ENCODE data around the gene PIP5KL1. TPM values are rescaled to one million over a fixed set of nuclear protein-coding genes. Genes with fewer than 3 reads are reported as not detected.
A peak's percentile ranks its signal among the peaks of the same experiment; 100 is the strongest.

Gene PIP5KL1
- polyA plus RNA-seq, 1 donor (not counting 4 experiments of a cell fraction or from before 2014, with no cell fraction given) = 4.4 TPM

DNA sequence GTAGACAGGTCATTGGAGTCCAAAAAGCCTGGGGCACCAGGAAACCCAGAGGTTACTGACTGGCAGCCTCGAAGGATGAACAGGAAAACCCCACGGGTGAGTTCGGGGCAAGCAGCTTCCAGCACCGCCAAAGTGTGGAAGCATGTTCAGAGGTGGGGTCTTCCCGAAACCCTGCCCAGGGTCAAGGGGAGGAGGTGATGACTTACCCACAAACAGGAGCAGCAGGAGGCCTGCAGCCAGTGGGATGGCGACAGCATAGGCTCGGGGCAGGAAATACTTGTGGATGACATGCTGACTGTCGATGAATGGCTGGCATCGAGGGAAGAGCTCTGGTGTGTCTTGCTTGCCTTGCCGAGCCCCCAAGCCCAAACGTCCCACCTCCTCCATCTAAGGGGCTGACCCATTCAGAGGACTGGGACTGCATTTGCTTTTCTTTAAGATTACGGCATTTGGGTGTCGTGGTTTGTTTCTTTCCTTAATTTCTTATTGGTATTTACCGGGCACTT lies 5.8 kb upstream of the PIP5KL1 start:
- peak overlapping the region; percentile 73 for H3K4me2 ChIP-seq (ENCODE audit: control insufficient read depth, extremely low read depth, insufficient read depth, low read depth, low read length)
- H2AFZ ChIP-seq (ENCODE audit: control insufficient read depth, low read length) = no peak overlapping the region
- no peak overlapping the region for H3K27ac ChIP-seq (ENCODE audit: control insufficient read depth, insufficient read depth, low read length)
- no peaks in the 10 kb centered on the region for H3K9me3 ChIP-seq (ENCODE audit: control insufficient read depth, low read depth, low read length)
- TF ChIP-seq EZH2 (IDR thresholded peaks at IDR 0.05; ENCODE audit: low read length) = no peak
- TF ChIP-seq, protein P1, sequence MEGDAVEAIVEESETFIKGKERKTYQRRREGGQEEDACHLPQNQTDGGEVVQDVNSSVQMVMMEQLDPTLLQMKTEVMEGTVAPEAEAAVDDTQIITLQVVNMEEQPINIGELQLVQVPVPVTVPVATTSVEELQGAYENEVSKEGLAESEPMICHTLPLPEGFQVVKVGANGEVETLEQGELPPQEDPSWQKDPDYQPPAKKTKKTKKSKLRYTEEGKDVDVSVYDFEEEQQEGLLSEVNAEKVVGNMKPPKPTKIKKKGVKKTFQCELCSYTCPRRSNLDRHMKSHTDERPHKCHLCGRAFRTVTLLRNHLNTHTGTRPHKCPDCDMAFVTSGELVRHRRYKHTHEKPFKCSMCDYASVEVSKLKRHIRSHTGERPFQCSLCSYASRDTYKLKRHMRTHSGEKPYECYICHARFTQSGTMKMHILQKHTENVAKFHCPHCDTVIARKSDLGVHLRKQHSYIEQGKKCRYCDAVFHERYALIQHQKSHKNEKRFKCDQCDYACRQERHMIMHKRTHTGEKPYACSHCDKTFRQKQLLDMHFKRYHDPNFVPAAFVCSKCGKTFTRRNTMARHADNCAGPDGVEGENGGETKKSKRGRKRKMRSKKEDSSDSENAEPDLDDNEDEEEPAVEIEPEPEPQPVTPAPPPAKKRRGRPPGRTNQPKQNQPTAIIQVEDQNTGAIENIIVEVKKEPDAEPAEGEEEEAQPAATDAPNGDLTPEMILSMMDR (optimal IDR thresholded peaks at IDR 0.05 in 1 of 3, IDR thresholded peaks at IDR 0.05 in 1 of 3, conservative IDR thresholded peaks at IDR 0.05 in 1 of 3; ENCODE audit: extremely low read depth in 1 of 3, insufficient read depth in 2 of 3, low read length in 3 of 3) = no peak
- H3K79me2 ChIP-seq (ENCODE audit: control insufficient read depth, insufficient read depth, low read length) = peaks cover 33% of the 10 kb centered on the region
- FAIRE-seq (no peak), DNase-seq (ENCODE audit: low read depth, low spot score) (no peak)
- H3K9me1 ChIP-seq (ENCODE audit: control insufficient read depth, extremely low read depth, insufficient read depth, low read length) = no peaks in the 10 kb centered on the region
- peaks cover 22% of the 10 kb centered on the region for H3K4me1 ChIP-seq (ENCODE audit: control insufficient read depth, extremely low read depth, insufficient read depth, low read length)
- H3K36me3 ChIP-seq (ENCODE audit: control insufficient read depth in 2 of 2, extremely low read depth in 1 of 2, insufficient read depth in 2 of 2, low read length in 2 of 2) = peaks cover 9 to 10% of the 10 kb centered on the region in 2 experiments
- no peaks in the 10 kb centered on the region for H3K27me3 ChIP-seq (ENCODE audit: control insufficient read depth, extremely low read depth, insufficient read depth, low read length)
- H3K9ac ChIP-seq (ENCODE audit: control insufficient read depth, extremely low read depth, insufficient read depth, low read length) = peak overlapping the region; percentile 84
- dilution Hi-C loops (cut with MboI; ENCODE audit: extremely low pct_ligation_motif_present, low sequenced_read_pairs) = loop anchor here (25.0 kb wide), 1 partner anchor 126 kb away; the partner anchor contains the start of genes NAIF1 and SLC25A25
- H4K20me1 ChIP-seq (ENCODE audit: control insufficient read depth, extremely low read depth, insufficient read depth, low read length) = peaks cover 2% of the 10 kb centered on the region
- H3K4me3 ChIP-seq (ENCODE audit: control insufficient read depth in 2 of 3, extremely low read depth in 1 of 3, insufficient read depth in 2 of 3, low read depth in 1 of 3, low read length in 3 of 3) = peak overlapping the region; percentile 72 to 87 (median 78)

DNA sequence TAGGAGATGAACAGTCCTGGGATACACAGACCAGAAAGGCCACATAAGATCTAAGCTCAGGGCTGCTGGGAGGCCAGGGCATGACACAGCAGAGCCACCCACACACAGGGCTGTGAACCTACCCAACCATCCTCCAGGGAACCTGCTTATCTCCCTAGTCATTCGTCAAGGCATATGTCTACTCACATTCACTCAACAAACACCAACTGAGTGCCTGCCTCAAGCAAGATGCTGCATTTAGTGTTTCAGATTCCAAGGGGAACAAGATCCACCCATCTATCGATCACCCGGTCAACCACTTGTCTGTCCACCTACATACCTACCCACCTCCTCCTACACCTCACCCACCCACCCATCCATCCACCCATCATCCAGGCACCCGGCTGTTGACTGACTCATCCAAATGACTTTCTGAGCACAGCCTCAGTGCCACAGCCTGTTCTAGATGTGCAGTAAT lies 5.2 kb upstream of the PIP5KL1 start:
- no peak overlapping the region for H2AFZ ChIP-seq (ENCODE audit: control insufficient read depth, low read length)
- no peaks in the 10 kb centered on the region for H3K9me1 ChIP-seq (ENCODE audit: control insufficient read depth, extremely low read depth, insufficient read depth, low read length)
- peak overlapping the region; percentile 73 for H3K4me2 ChIP-seq (ENCODE audit: control insufficient read depth, extremely low read depth, insufficient read depth, low read depth, low read length)
- peak overlapping the region in 1 of 3 experiments; percentile 78 for H3K4me3 ChIP-seq (ENCODE audit: control insufficient read depth in 2 of 3, extremely low read depth in 1 of 3, insufficient read depth in 2 of 3, low read depth in 1 of 3, low read length in 3 of 3)
- TF ChIP-seq, protein P1 (optimal IDR thresholded peaks at IDR 0.05 in 1 of 3, IDR thresholded peaks at IDR 0.05 in 1 of 3, conservative IDR thresholded peaks at IDR 0.05 in 1 of 3; ENCODE audit: extremely low read depth in 1 of 3, insufficient read depth in 2 of 3, low read length in 3 of 3) = no peak
- no peak for TF ChIP-seq EZH2 (IDR thresholded peaks at IDR 0.05; ENCODE audit: low read length)
- H3K9ac ChIP-seq (ENCODE audit: control insufficient read depth, extremely low read depth, insufficient read depth, low read length) = no peak overlapping the region
- dilution Hi-C loops (cut with MboI; ENCODE audit: extremely low pct_ligation_motif_present, low sequenced_read_pairs) = loop anchor here (25.0 kb wide), 1 partner anchor 127 kb away; the partner anchor contains the start of genes NAIF1 and SLC25A25
- no peaks in the 10 kb centered on the region for H3K27me3 ChIP-seq (ENCODE audit: control insufficient read depth, extremely low read depth, insufficient read depth, low read length)
- no peak overlapping the region for H3K27ac ChIP-seq (ENCODE audit: control insufficient read depth, insufficient read depth, low read length)
- H4K20me1 ChIP-seq (ENCODE audit: control insufficient read depth, extremely low read depth, insufficient read depth, low read length) = peaks cover 2% of the 10 kb centered on the region
- H3K9me3 ChIP-seq (ENCODE audit: control insufficient read depth, low read depth, low read length) = no peaks in the 10 kb centered on the region
- H3K36me3 ChIP-seq (ENCODE audit: control insufficient read depth in 2 of 2, extremely low read depth in 1 of 2, insufficient read depth in 2 of 2, low read length in 2 of 2) = peaks cover 9% of the 10 kb centered on the region in 2 experiments
- FAIRE-seq (no peak), DNase-seq (ENCODE audit: low read depth, low spot score) (no peak)
- peaks cover 33% of the 10 kb centered on the region for H3K79me2 ChIP-seq (ENCODE audit: control insufficient read depth, insufficient read depth, low read length)
- H3K4me1 ChIP-seq (ENCODE audit: control insufficient read depth, extremely low read depth, insufficient read depth, low read length) = peaks cover 27% of the 10 kb centered on the region

All from keratinocyte (primary cell).